H9 (cell line): Measurements from ENCODE around the gene FAM210A. TPM values are rescaled to one million over a fixed set of nuclear protein-coding genes. Genes with fewer than 3 reads are reported as not detected.
"Not testable (repeated sequence)": the region's sequence is repeated elsewhere in the genome, so short reads cannot be mapped to it uniquely, and the experiment has no call there.

Experiments
- DNase-seq: peaks from one replicate; pipeline ENCODE4 v3.0.0-alpha.2; 2017
- H2AFZ ChIP-seq: one replicate; pipeline ENCODE4 v1.6.1; 2013; ENCODE audit warnings: mild to moderate bottlenecking, low read length, control low read depth, moderate library complexity
- H2AK5ac ChIP-seq: 2 replicates; pipeline ENCODE4 v1.6.1; 2013; ENCODE audit warnings: low read length, control low read depth, mixed read lengths; ENCODE audit not compliant: insufficient read length
- H2BK120ac ChIP-seq: one replicate; pipeline ENCODE4 v1.6.1; 2013; ENCODE audit warnings: low read depth, mild to moderate bottlenecking, low read length, control low read depth, inconsistent platforms; ENCODE audit not compliant: poor library complexity, severe bottlenecking
- H2BK12ac ChIP-seq: 2 replicates; pipeline ENCODE4 v1.6.1; 2013; ENCODE audit warnings: low read length, control low read depth, mixed read lengths, low read depth; ENCODE audit not compliant: insufficient read length
- H2BK15ac ChIP-seq: 2 replicates; pipeline ENCODE4 v1.6.1; 2013; ENCODE audit warnings: low read depth, low read length, control low read depth
- H2BK20ac ChIP-seq: one replicate; pipeline ENCODE4 v1.6.1; 2013; ENCODE audit warnings: low read depth, mild to moderate bottlenecking, low read length, control low read depth, inconsistent platforms; ENCODE audit not compliant: poor library complexity, severe bottlenecking
- H2BK5ac ChIP-seq: 2 replicates; pipeline ENCODE4 v1.6.1; 2013; ENCODE audit warnings: low read length, control low read depth, mixed read lengths; ENCODE audit not compliant: insufficient read length
- H3K14ac ChIP-seq: 2 replicates; pipeline ENCODE4 v1.6.1; 2013; ENCODE audit warnings: low read length, control low read depth; ENCODE audit not compliant: insufficient read depth
- H3K18ac ChIP-seq: 2 replicates; pipeline ENCODE4 v1.6.1; 2013; ENCODE audit warnings: low read depth, mild to moderate bottlenecking, mixed read lengths, low read length, control low read depth; ENCODE audit not compliant: insufficient read length
- H3K23ac ChIP-seq: 2 replicates; pipeline ENCODE4 v1.6.1; 2013; ENCODE audit warnings: low read length, control low read depth, mixed read lengths, low read depth; ENCODE audit not compliant: insufficient read length
- H3K23me2 ChIP-seq: 2 replicates; pipeline ENCODE4 v1.6.1; 2013; ENCODE audit warnings: low read depth, mild to moderate bottlenecking, mixed read lengths, low read length, control low read depth; ENCODE audit not compliant: insufficient read length, poor library complexity, severe bottlenecking
- H3K27ac ChIP-seq: 2 replicates; pipeline ENCODE4 v1.5.1; 2013; ENCODE audit warnings: low read length, control low read depth, mixed read lengths, low read depth; ENCODE audit not compliant: insufficient read length
- H3K27me3 ChIP-seq: 2 replicates; pipeline ENCODE4 v1.6.1; 2013; ENCODE audit warnings: low read length, control low read depth, inconsistent platforms; ENCODE audit not compliant: insufficient read depth
- H3K4ac ChIP-seq: 2 replicates; pipeline ENCODE4 v1.6.1; 2013; ENCODE audit warnings: low read depth, mild to moderate bottlenecking, control low read depth, inconsistent platforms, low read length, moderate library complexity
- H3K4me1 ChIP-seq: 2 replicates; pipeline ENCODE4 v1.6.1; 2013; ENCODE audit warnings: low read length, control low read depth, inconsistent platforms; ENCODE audit not compliant: insufficient read depth
- H3K4me2 ChIP-seq: 2 replicates; pipeline ENCODE4 v1.6.1; 2013; ENCODE audit warnings: low read length, control low read depth, mixed read lengths; ENCODE audit not compliant: insufficient read length, insufficient read depth
- H3K56ac ChIP-seq: 2 replicates; pipeline ENCODE4 v1.6.1; 2013; ENCODE audit warnings: low read depth, mild to moderate bottlenecking, mixed read lengths, low read length, control low read depth; ENCODE audit not compliant: insufficient read length
- H3K79me1 ChIP-seq: 2 replicates; pipeline ENCODE4 v1.6.1; 2013; ENCODE audit warnings: low read depth, mild to moderate bottlenecking, moderate library complexity, low read length, control low read depth, inconsistent platforms; ENCODE audit not compliant: insufficient read depth, poor library complexity, severe bottlenecking
- H3K79me2 ChIP-seq: 2 replicates; pipeline ENCODE4 v1.6.1; 2013; ENCODE audit warnings: low read length, control low read depth, inconsistent platforms; ENCODE audit not compliant: insufficient read depth
- H3K9ac ChIP-seq: 2 replicates; pipeline ENCODE4 v1.6.1; 2013; ENCODE audit warnings: low read length, control low read depth, mixed read lengths; ENCODE audit not compliant: insufficient read length; ENCODE audit errors: extremely low read depth
- H3K9me3 ChIP-seq: one replicate; pipeline ENCODE4 v1.6.1; 2013; ENCODE audit warnings: low read depth, low read length, inconsistent platforms; ENCODE audit not compliant: control insufficient read depth
- H3T11ph ChIP-seq: one replicate; pipeline ENCODE4 v1.6.1; 2013; ENCODE audit warnings: mild to moderate bottlenecking, low read length, control low read depth, inconsistent platforms
- H4K20me1 ChIP-seq: one replicate; pipeline ENCODE4 v1.6.1; 2013; ENCODE audit not compliant: control insufficient read depth, insufficient read length, insufficient read depth
- H4K5ac ChIP-seq: 2 replicates; pipeline ENCODE4 v1.6.1; 2013; ENCODE audit warnings: low read depth, mild to moderate bottlenecking, mixed read lengths, low read length, control low read depth; ENCODE audit not compliant: insufficient read length
- H4K8ac ChIP-seq: replicated peaks from 2 replicates; pipeline ENCODE4 v1.6.1; 2013; ENCODE audit warnings: low read length, control low read depth, mixed read lengths, low read depth; ENCODE audit not compliant: insufficient read length
- H4K91ac ChIP-seq: 2 replicates; pipeline ENCODE4 v1.6.1; 2013; ENCODE audit warnings: low read depth, mild to moderate bottlenecking, moderate library complexity, mixed read lengths, low read length, control low read depth; ENCODE audit not compliant: insufficient read length
- H3K27ac Mint-ChIP-seq, 3 experiments: 2 replicates in 2 of 3; 3 replicates in 1 of 3; pipeline ENCODE4 v1.8.0; 2020 to 2021; ENCODE audit warnings: mixed read lengths in 3 of 3, mild to moderate bottlenecking in 1 of 3, moderate library complexity in 1 of 3
- H3K27me3 Mint-ChIP-seq: 2 replicates; pipeline ENCODE4 v1.8.0; 2021; ENCODE audit warnings: low read depth, mild to moderate bottlenecking, moderate library complexity, mixed read lengths
- H3K36me3 Mint-ChIP-seq, 3 experiments: 2 replicates in 2 of 3; 3 replicates in 1 of 3; pipeline ENCODE4 v1.8.0; 2020 to 2021; ENCODE audit warnings: low read depth in 3 of 3, mixed read lengths in 3 of 3; ENCODE audit not compliant: insufficient read depth in 1 of 3
- H3K4me1 Mint-ChIP-seq, 2 experiments: 2 replicates each; pipeline ENCODE4 v1.8.0; 2020; ENCODE audit warnings: mixed read lengths in 2 of 2
- H3K4me3 Mint-ChIP-seq, 2 experiments: 2 replicates in 1 of 2; 3 replicates in 1 of 2; pipeline ENCODE4 v1.8.0; 2020 to 2021; ENCODE audit warnings: mild to moderate bottlenecking in 2 of 2, mixed read lengths in 2 of 2, moderate library complexity in 1 of 2
- H3K9me3 Mint-ChIP-seq, 2 experiments: 2 replicates in 1 of 2; 3 replicates in 1 of 2; pipeline ENCODE4 v1.8.0; 2020; ENCODE audit warnings: mild to moderate bottlenecking in 2 of 2, mixed read lengths in 2 of 2, moderate library complexity in 1 of 2
- WGBS: extraction: QIAGEN DNeasy Blood & Tissue Kit; methylation state at CpG from one replicate; pipeline ENCODE4 v1.1.7; 2013; ENCODE audit warnings: missing lambda C conversion rate, low lambda C conversion rate, mixed read lengths; ENCODE audit not compliant: insufficient read length; ENCODE audit errors: extremely low coverage; 5-methylcytosine and 5-hydroxymethylcytosine counted together
- total RNA-seq: library from RNA; stranded (reverse); gene quantifications from 2 replicates; pipeline ENCODE4 v1.2.1, GENCODE V29; 2021

The FAM210A gene
- total RNA-seq, 1 experiment from 2014 or later: 22.5 TPM

DNA sequence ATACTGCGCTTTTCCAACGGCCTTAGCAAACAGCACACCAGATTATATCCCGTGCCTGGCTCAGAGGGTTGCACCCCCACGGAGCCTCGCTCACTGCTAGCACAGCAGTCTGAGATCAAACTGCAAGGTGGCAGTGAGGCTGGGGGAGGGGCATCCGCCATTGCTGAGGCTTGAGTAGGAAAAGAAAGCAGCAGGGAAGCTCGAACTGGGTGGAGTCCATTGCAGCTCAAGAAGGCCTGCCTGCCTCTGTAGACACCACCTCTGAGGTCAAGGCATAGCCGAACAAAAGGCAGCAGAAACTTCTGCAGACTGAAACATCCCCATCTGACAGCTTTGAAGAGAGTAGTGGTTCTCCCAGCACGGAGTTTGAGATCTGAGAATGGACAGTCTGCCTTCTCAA lies 36.3 kb downstream of the FAM210A start:
- H2BK15ac ChIP-seq, H3K9me3 ChIP-seq, H3K14ac ChIP-seq, H2BK20ac ChIP-seq, H4K8ac ChIP-seq, H4K5ac ChIP-seq, DNase-seq, H3K9ac ChIP-seq, H3K23ac ChIP-seq, H3K4ac ChIP-seq, H2BK120ac ChIP-seq, H4K20me1 ChIP-seq, H3K27me3 Mint-ChIP-seq, H3K56ac ChIP-seq, H2AK5ac ChIP-seq, H2AFZ ChIP-seq, H4K91ac ChIP-seq, H3K4me3 Mint-ChIP-seq, H3K79me2 ChIP-seq, H3K27me3 ChIP-seq, H3K18ac ChIP-seq, H3K27ac Mint-ChIP-seq, H3K4me1 Mint-ChIP-seq, H3K79me1 ChIP-seq, H3K23me2 ChIP-seq, H2BK5ac ChIP-seq, H3K4me2 ChIP-seq, H3K4me1 ChIP-seq, H3T11ph ChIP-seq, H3K27ac ChIP-seq, H2BK12ac ChIP-seq: not testable (repeated sequence)
- peaks cover 28 to 52% of the 10 kb centered on the region in 2 experiments; a peak in 4 of 5 replicates for H3K9me3 Mint-ChIP-seq
- H3K36me3 Mint-ChIP-seq: peaks cover 13 to 31% (median 30%) of the 10 kb centered on the region in 3 experiments
- no CpG with 5 or more reads among the region's 9 CpGs for WGBS
